Measurements from ENCODE around the gene COX20.

- TF ChIP-seq POLR2AphosphoS5 (IDR thresholded peaks at IDR 0.05; ENCODE audit: low read depth, low read length) = no peak
- no peak for TF ChIP-seq TAF1 (IDR thresholded peaks at IDR 0.05; ENCODE audit: borderline replicate concordance, low read depth, low read length)
Observed at GRCh38 chr1:244813327-244813726, 22.1 kb upstream of the COX20 start.
